ENCODE data around the gene TTLL11.

The TTLL11 gene

DNA sequence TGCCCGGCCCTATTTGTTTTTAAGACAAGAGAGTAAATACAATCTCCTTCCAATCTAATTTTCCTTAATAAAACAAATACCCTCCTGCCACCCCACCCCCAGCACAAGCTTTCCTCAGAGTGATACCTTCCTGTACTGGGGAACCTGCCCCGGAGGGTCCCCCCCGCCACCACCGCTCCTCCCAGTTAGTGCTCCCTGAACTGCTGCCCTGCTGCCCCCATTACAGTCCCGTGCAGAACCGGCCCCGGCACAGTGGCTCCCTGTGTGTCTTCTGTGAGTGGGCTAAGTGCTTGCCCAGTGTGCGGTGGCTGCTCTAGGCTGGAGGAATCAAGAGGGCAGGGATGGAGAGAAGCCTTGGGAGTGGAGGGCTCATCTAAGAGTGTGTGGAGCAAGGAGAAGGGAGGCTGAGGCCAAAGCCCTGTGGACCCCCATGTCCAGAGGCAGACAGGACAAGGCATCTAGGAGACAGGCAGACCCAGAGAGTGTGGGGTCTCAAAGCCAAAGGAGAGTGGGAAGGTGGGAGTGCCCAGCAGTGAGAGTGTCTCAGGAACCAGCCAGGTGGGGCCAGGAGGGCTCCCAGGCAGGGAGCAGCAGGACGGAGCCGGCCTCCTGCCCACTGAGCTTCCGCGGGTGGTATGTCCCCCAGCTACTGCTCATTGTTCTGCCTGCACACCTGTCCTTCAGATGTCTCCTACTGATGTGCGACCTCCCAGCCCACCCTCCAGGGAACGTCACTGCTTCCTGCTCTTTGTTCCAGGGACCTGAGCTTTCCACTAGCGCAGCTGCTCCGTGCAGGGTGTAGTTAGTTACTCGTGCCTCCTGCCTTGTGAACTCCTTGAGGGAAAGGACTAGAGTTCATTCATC, 312.7 kb downstream of the TTLL11 start:
- no peaks in the 10 kb centered on the region for H3K27me3 ChIP-seq (ENCODE audit: insufficient read depth, poor library complexity, severe bottlenecking)
- H3K4me1 ChIP-seq (ENCODE audit: insufficient read depth, poor library complexity, severe bottlenecking), result no peaks in the 10 kb centered on the region
- ATAC-seq (ENCODE audit: low read depth) (no peak), DNase-seq (ENCODE audit: low spot score) (no peak)
- no peaks in the 10 kb centered on the region for H3K9me3 ChIP-seq (ENCODE audit: severe bottlenecking)
- peaks cover 58% of the 10 kb centered on the region for H3K36me3 ChIP-seq (ENCODE audit: low read depth)
- H3K27ac ChIP-seq (ENCODE audit: poor library complexity, severe bottlenecking), result no peak overlapping the region
- TF ChIP-seq, protein P1, sequence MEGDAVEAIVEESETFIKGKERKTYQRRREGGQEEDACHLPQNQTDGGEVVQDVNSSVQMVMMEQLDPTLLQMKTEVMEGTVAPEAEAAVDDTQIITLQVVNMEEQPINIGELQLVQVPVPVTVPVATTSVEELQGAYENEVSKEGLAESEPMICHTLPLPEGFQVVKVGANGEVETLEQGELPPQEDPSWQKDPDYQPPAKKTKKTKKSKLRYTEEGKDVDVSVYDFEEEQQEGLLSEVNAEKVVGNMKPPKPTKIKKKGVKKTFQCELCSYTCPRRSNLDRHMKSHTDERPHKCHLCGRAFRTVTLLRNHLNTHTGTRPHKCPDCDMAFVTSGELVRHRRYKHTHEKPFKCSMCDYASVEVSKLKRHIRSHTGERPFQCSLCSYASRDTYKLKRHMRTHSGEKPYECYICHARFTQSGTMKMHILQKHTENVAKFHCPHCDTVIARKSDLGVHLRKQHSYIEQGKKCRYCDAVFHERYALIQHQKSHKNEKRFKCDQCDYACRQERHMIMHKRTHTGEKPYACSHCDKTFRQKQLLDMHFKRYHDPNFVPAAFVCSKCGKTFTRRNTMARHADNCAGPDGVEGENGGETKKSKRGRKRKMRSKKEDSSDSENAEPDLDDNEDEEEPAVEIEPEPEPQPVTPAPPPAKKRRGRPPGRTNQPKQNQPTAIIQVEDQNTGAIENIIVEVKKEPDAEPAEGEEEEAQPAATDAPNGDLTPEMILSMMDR (IDR thresholded peaks at IDR 0.05; ENCODE audit: poor library complexity, severe bottlenecking), result no peak
- no peak overlapping the region for H3K4me3 ChIP-seq (ENCODE audit: severe bottlenecking)

DNA sequence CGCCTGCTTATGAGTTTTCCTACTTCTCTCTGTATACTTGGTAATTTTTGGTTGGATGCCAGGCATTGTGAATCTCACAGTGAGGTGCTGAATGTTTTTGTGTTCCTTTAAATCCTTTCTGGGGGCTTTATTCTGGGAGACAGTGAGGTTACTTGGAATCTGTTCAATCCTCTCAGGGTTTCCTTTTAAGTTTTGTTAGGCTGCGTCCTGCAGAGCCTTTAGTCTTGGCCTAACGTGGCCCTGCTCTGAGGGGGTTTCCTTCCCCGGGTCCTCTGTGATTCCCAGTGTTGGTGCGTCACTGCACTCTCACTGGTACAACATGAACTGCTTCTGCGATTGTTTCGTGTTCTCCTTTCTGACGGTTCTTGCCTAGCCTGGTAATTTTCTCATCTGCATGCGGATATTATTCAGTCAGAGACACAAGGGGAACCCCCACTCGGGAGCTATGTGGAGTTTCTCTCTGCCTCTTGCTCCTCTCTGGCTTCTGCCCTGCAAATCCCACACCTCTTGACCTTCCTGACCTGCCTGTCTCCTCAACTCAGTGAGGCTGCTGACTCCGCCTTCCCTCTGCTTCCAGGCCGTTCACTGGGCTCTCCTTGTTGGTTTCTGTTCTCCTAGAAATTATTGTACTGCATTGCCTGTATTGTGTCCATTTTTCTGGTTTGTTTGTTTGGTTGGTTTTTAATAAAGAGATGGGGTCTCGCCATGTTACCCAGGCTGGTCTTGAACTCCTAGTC, 313.6 kb downstream of the TTLL11 start:
- TF ChIP-seq, protein P1 (IDR thresholded peaks at IDR 0.05; ENCODE audit: poor library complexity, severe bottlenecking), result no peak
- H3K27ac ChIP-seq (ENCODE audit: poor library complexity, severe bottlenecking), result no peak overlapping the region
- no peaks in the 10 kb centered on the region for H3K4me1 ChIP-seq (ENCODE audit: insufficient read depth, poor library complexity, severe bottlenecking)
- no peak overlapping the region for H3K4me3 ChIP-seq (ENCODE audit: severe bottlenecking)
- H3K27me3 ChIP-seq (ENCODE audit: insufficient read depth, poor library complexity, severe bottlenecking), result no peaks in the 10 kb centered on the region
- DNase-seq (ENCODE audit: low spot score), result no peak
- no peak for ATAC-seq (ENCODE audit: low read depth)
- H3K9me3 ChIP-seq (ENCODE audit: severe bottlenecking), result no peaks in the 10 kb centered on the region
- H3K36me3 ChIP-seq (ENCODE audit: low read depth), result peaks cover 65% of the 10 kb centered on the region

DNA sequence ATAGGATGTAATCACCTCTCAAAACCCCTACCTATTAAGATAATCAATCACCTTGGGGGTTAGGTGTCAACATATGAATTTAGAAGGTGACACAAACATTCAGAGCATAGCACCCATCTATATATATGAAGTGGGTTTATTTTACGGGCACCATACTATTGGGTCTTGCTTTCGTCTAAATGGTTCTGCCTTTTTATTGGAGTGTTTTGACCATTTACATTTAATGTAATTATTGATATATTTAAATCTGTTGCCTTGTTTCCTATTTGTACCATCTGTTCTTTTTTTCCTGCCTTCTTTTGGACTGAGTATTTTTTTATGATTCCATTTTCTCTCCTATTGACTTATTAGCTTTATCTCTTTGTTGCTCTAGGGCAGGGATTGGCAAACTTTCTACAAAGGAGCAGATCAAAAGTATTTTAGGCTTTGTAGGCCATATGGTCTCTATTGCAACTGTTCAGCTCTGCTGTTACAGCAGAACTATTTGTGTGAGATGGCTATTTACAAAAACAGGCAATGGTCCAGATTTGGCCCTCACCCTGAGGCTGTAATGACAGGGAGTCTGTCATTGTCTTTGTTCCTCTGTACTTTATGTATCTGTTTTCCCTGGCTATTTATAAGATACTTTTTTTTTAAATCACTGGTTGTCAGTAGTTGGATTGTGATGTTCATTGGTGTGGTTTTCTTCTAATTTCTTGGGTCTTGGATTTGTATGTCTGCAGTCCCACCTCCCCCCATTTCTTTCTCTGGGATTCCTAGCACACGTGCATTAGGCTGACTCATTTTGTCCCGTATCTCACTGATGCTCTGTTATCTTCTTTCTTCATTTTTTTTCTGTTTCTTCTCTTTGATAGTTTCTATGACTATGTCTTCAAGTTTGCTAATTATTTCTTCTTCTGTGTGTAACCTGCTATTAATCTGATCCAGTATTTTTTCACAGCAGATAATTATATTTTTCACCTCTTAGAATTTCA, 314.6 kb downstream of the TTLL11 start:
- Histone ChIP-seq H3K4me1 (ENCODE audit: insufficient read depth, poor library complexity, severe bottlenecking) (no peaks in the 10 kb centered on the region), H3K4me3 (ENCODE audit: severe bottlenecking) (no peak overlapping the region), H3K27me3 (ENCODE audit: insufficient read depth, poor library complexity, severe bottlenecking) (no peaks in the 10 kb centered on the region), H3K9me3 (ENCODE audit: severe bottlenecking) (no peaks in the 10 kb centered on the region), H3K27ac (ENCODE audit: poor library complexity, severe bottlenecking) (no peak overlapping the region), H3K36me3 (ENCODE audit: low read depth) (peaks cover 64% of the 10 kb centered on the region)
- TF ChIP-seq, protein P1 (IDR thresholded peaks at IDR 0.05; ENCODE audit: poor library complexity, severe bottlenecking), result no peak
- ATAC-seq (ENCODE audit: low read depth) (no peak), DNase-seq (ENCODE audit: low spot score) (no peak)

DNA sequence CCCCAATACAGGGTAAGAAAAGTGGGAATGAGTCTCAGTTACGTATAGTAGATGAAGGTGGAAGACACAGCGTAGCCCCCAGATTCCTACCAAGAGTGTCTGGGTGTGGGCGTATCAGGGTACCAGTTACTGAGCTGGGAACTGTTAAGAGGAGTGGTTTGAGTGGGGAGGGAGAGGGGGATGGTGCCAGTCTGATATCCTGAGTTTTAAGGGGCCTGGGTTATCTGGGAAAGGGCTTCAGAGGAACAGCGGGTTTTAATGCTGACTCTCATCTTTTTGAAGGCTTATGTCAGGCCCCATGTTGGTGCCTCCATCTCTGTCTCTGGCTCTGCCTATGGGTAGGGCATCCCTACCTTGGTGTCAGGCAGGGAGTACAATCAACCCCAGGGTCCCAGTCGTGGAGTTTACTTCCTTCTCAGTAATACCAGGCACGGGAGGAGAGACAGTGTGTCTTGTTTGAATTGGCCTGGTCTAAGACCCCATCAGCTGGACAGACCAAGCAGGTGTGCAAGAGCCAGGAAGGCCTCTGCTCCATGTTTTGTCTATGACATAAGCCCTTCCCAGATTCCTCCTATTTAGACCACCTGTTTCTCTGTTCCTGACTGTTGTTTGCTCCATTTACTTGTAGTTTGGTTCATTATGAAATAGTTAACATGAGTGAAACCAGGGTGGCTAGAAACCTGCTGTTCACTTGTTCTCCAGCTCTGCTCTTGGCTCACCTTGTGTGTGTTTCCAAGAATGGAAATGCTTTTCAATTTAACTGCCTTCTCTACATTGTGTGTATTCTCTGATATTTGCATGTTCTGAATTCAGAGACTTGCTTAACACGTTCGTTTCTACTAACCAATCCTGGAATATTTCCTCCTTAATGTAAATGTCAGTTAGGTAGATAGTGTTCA, 316.1 kb downstream of the TTLL11 start:
- DNase-seq (ENCODE audit: low spot score), result no peak
- no peaks in the 10 kb centered on the region for H3K9me3 ChIP-seq (ENCODE audit: severe bottlenecking)
- no peak for ATAC-seq (ENCODE audit: low read depth)
- H3K36me3 ChIP-seq (ENCODE audit: low read depth), result peaks cover 65% of the 10 kb centered on the region
- no peaks in the 10 kb centered on the region for H3K27me3 ChIP-seq (ENCODE audit: insufficient read depth, poor library complexity, severe bottlenecking)
- no peak overlapping the region for H3K4me3 ChIP-seq (ENCODE audit: severe bottlenecking)
- H3K27ac ChIP-seq (ENCODE audit: poor library complexity, severe bottlenecking), result no peak overlapping the region
- TF ChIP-seq, protein P1 (IDR thresholded peaks at IDR 0.05; ENCODE audit: poor library complexity, severe bottlenecking), result no peak
- H3K4me1 ChIP-seq (ENCODE audit: insufficient read depth, poor library complexity, severe bottlenecking), result no peaks in the 10 kb centered on the region

All from RWPE2 (cell line).